D341Med (cell line): ENCODE measurements around the gene SPEM3.

Experiments
- DNase-seq: peaks from one replicate; pipeline ENCODE4 v3.0.0; 2012; ENCODE audit warnings: low spot score

Gene SPEM3

GRCh38 chr17:7403977-7404736 lies 24.5 kb upstream of the SPEM3 start, which contains the start of gene TMEM256:
Gene TMEM256 (minus strand): TSS chr17:7404097. CDS start chr17:7404084, 13 bp downstream.
- DNase-seq, result peak; percentile 85

- peak; percentile 81 for DNase-seq
Observed at GRCh38 chr17:7404737-7405349, 23.8 kb upstream of the SPEM3 start.

DNA sequence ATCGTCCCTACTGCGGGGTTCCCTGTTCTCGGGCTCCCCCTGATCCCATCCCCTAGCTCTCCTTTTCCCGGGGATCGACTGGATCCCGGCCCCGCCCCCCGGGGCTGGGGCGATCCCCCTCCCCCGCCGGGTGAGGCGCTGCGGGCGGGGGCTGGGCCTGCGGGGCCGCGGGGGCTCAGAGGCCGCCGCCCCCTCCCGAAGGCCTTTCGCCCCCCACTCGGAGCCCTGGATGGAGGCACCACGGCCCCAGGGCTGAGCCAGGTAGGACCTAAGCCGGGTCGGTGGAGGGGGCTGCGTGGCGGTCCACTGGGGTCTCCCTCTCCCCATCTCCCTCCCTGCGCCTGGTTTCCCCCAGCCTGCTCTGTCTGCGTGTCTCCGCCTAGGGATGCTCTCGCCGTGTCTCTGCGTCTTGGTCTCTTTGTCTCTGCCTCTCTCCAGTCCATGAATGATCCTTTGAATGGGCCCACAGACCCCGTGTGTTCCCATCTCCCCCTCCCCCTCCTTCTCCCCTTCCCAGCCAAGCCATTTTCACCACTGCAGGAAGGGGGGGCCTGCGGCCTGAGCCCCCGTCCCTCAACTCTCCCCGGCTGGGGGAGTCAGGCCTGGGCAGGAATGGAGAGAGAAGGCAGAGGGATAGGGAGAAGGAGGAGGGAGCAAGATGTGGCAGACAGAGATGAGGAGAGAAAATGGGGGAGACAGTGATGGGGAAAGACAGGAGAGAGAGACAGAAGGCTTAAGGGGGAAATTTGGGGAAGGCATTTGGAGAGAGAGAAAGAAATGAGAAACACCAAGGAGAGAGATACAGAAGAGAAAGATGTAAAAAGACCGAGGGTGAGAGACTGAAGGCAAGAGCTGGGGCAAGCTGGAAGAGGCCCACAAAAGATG lies 23.1 kb upstream of the SPEM3 start:
- peak; percentile 43 for DNase-seq

- no peak for DNase-seq
Observed at GRCh38 chr17:7406235-7406825, 22.3 kb upstream of the SPEM3 start.

DNA sequence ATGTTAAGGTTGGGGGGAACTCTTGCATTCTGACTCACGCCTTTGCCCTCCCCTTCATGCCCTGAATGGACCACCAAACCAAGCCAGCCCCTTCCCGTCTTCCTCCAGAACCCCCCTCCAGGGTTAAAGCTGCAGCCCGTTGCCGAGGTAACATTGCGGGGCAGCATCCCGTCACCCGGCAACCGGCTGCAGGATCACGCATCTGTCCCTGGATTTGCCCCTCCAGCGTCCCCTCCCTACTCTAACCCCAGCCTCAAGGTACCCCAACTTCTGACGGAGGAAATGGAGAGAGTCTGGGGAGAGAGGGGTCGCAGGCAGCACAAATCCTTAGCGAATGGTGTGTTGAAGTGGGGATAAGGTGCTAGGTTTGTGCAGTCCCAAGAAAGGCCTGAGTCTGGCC lies 21.6 kb upstream of the SPEM3 start:
- no peak for DNase-seq

DNA sequence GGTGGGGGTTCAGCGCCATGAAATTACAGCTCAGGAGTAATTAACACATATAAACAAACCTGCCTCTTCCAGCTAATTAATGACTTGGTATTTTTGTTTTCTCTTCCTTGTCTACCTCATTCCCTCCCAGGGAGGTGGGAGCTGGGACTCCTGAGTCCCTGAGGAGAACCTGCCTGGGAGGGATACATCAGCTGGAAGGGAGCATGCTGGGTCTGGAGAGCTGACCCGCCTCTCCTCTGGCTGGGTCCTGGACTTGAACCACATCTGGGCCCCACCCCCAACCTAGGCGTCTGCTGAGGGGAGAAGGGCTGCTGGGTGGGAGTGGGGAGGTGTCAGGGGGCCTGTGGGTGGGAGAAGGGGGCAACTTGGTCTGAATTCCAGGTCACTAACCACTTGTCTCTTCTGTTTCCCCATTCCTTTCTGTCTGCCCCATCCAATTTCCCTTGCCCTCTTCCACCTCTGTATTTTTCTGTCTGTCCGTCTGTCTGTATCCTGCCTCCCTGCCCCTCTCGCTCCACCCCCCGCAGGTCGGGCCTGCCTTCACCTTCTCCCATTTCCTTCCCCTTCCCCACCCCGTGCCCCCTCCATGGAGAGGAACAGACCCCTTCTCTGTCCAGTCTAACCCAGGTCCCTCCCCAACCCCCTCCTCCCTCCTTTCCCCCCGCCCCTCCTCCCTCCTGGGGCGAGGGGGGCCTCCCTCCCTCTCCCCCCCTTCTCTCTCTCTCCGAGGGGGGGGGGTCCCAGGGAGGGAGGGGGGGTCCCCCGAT lies 21.0 kb upstream of the SPEM3 start, which contains the start of gene NLGN2:
TSS of gene NLGN2 (plus strand) at position 361 of the 767 bp plus-strand sequence. CDS start 411 bp downstream, outside the sequence.
- DNase-seq, result no peak

GRCh38 chr17:7408252-7408727 lies 20.4 kb upstream of the SPEM3 start:
- DNase-seq, result no peak

- DNase-seq, result no peak
Observed at GRCh38 chr17:7408863-7409262, 19.8 kb upstream of the SPEM3 start.

DNA sequence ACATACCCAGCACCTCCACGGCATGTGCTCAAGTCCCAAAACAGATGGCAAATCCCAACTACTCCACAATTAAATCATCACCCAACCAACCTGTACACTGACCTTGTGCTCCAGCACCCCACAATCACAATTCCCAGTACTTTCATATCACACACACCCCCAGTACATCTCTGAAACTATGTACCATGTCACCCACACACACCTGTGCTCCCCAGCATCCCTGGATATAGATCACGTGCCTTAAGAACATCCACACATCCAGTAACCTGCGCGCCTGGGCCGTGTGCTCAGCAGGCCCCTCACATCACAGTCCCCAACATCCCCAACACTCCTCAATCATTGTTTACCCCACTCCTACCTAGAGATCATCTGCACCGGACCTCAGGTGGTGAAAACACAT lies 18.9 kb upstream of the SPEM3 start:
- DNase-seq, result no peak

- no peak for DNase-seq
Observed at GRCh38 chr17:7410634-7411426, 17.8 kb upstream of the SPEM3 start.

GRCh38 chr17:7411427-7411750 lies 17.3 kb upstream of the SPEM3 start:
- no peak for DNase-seq

DNA sequence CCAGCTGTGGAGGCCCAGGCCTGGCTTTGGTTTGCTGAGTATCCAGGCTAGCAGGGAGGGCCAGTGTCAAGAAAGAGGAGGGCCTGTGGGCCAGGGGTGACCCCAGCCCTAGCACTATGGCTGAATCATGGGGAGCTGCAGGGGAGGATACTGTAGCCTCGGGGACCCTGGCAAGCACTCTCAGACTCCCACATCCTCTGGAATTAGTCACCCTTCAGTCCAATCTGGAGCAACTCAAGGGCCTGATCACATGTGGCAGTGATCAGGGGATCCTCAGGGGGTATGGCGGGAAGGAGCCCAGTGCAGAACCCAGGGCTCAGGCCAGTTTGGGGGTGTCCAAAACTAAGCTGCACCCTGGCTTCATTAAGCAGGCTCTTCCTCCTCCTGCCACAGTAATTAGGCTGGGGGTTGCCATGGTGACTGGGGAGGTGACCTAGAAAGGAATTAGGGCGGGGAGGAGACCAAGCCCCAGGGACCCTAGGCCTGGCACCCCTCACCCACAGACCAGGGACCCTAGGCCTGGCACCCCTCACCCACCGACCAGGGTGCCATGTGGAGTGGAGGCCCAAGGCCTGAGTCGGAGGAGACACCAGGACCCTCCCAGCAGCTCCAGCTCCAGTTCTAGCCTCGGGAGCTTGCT lies 15.2 kb upstream of the SPEM3 start:
- no peak for DNase-seq

- DNase-seq, result no peak
Observed at GRCh38 chr17:7414837-7415236, 13.8 kb upstream of the SPEM3 start.

DNA sequence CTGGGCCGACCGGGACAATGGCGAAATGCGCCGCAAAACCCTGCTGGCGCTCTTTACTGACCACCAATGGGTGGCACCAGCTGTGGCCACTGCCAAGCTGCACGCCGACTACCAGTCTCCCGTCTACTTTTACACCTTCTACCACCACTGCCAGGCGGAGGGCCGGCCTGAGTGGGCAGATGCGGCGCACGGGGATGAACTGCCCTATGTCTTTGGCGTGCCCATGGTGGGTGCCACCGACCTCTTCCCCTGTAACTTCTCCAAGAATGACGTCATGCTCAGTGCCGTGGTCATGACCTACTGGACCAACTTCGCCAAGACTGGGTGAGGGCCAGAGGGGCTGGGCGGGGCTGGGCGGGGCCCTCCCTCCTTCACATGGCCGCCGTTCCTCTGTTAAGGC lies 12.9 kb upstream of the SPEM3 start:
- no peak for DNase-seq

- DNase-seq, result no peak
Observed at GRCh38 chr17:7416323-7416722, 12.3 kb upstream of the SPEM3 start.

- DNase-seq, result no peak
Observed at GRCh38 chr17:7417056-7417655, 11.5 kb upstream of the SPEM3 start.

DNA sequence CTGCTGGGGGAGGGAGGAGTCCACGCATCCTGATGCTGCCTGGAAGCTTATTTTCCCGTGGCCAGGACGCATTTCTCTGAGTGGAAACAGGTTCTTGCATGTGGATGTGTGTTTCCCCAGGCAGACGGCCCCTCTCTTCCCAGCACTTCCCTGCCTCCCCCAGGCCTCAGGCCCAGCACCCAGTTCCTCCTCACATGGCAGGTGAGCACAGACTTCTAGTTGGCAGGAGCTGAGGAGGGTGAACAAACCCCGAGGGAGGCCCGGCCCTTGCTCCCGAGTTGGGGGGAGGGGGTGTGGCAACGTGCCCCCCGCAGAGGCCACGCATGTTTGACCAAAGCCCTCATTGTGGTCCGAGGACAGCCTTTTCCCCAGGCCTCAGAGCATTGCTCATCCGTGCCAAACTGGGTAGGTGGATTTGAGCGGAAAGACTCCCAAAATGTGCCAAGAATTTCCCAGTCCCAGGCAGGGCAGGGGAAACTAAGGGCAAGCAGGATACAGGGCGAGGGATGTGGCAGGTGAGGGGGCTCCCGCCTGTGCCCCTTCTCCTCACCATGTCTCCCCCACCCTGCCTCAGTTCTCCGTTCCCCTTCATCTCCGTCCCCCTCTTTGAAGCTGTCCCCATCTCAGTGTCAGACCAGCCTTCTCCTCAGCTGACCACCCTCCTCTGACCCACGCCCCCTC lies 10.0 kb upstream of the SPEM3 start:
- no peak for DNase-seq

- DNase-seq, result no peak
Observed at GRCh38 chr17:7419819-7420610, 8.6 kb upstream of the SPEM3 start, which contains the start of gene SPEM1. Gene SPEM1 (plus strand): TSS chr17:7420324. CDS start chr17:7420385, 61 bp downstream.
